Activated B cell treated with CpG ODN at 0.5 μM for 24 hours (primary cell): ENCODE measurements around the gene SRPK3. TPM values are rescaled to one million over a fixed set of nuclear protein-coding genes. Genes with fewer than 3 reads are reported as not detected.

ENCODE experiments used
- ATAC-seq: fragments of 200-7000 bp; cut with Tn5 transposase; one replicate; pipeline ENCODE4 v1.10.0; 2021; ENCODE audit warnings: low read depth, mild to moderate bottlenecking, moderate library complexity
- CTCF ChIA-PET: fragments of 350-600 bp; sonication (Branson Sonifier 250); formaldehyde crosslinking; loops from one replicate; lab custom pipeline; 2021; ENCODE audit warnings: antibody characterized with exemption; lab: Charles Lee
- POLR2A ChIA-PET: fragments of 350-600 bp; sonication (Branson Sonifier 250); formaldehyde crosslinking; loops from one replicate; lab custom pipeline; 2021; ENCODE audit warnings: antibody characterized with exemption; lab: Charles Lee
- DNase-seq: peaks from one replicate; pipeline ENCODE4 v3.0.0; 2022
- H3K27ac Mint-ChIP-seq: one replicate; pipeline ENCODE4 v1.8.0; 2020; ENCODE audit warnings: mixed read lengths
- H3K27me3 Mint-ChIP-seq: one replicate; pipeline ENCODE4 v1.8.0; 2021; ENCODE audit warnings: mixed read lengths
- H3K36me3 Mint-ChIP-seq: one replicate; pipeline ENCODE4 v1.8.0; 2021; ENCODE audit warnings: low read depth, mixed read lengths
- H3K4me1 Mint-ChIP-seq: one replicate; pipeline ENCODE4 v1.8.0; 2021; ENCODE audit warnings: mixed read lengths
- H3K4me3 Mint-ChIP-seq: one replicate; pipeline ENCODE4 v1.8.0; 2020; ENCODE audit warnings: mild to moderate bottlenecking, mixed read lengths
- H3K9me3 Mint-ChIP-seq: one replicate; pipeline ENCODE4 v1.8.0; 2020; ENCODE audit warnings: mixed read lengths
- intact Hi-C: fragments of 100-400 bp; cut with micrococcal nuclease; formaldehyde crosslinking; loops from one replicate; pipeline ENCODE4 v1.15.1; 2024
- total RNA-seq: library from RNA; stranded (reverse); gene quantifications from 2 replicates; pipeline ENCODE4 v1.2.3, GENCODE V29; 2022
- TF ChIP-seq, protein P1 (sequence below): fragments of 200-600 bp; IDR thresholded peaks from one replicate; pipeline ENCODE4 v1.8.0; 2022; ENCODE audit warnings: antibody characterized with exemption, mild to moderate bottlenecking

The SRPK3 gene
- total RNA-seq, 1 donor from 2014 or later: not detected

GRCh38 chrX:153763989-153764755 lies 16.7 kb upstream of the SRPK3 start, which contains the start of gene PLXNB3:
PLXNB3 (plus strand) TSS chrX:153764249; CDS start chrX:153765536, 1,287 bp downstream.
- Mint-ChIP-seq H3K4me3 (no peak within 1 kb of the TSS), H3K4me1 (peaks cover 12% of the 10 kb centered on the region), H3K27me3 (no peaks in the 10 kb centered on the region), H3K36me3 (no peaks in the 10 kb centered on the region), H3K27ac (no peak within 1 kb of the TSS), H3K9me3 (no peaks in the 10 kb centered on the region)
- ATAC-seq (peak; percentile 90), DNase-seq (peak; percentile 68)
- TF ChIP-seq, protein P1, sequence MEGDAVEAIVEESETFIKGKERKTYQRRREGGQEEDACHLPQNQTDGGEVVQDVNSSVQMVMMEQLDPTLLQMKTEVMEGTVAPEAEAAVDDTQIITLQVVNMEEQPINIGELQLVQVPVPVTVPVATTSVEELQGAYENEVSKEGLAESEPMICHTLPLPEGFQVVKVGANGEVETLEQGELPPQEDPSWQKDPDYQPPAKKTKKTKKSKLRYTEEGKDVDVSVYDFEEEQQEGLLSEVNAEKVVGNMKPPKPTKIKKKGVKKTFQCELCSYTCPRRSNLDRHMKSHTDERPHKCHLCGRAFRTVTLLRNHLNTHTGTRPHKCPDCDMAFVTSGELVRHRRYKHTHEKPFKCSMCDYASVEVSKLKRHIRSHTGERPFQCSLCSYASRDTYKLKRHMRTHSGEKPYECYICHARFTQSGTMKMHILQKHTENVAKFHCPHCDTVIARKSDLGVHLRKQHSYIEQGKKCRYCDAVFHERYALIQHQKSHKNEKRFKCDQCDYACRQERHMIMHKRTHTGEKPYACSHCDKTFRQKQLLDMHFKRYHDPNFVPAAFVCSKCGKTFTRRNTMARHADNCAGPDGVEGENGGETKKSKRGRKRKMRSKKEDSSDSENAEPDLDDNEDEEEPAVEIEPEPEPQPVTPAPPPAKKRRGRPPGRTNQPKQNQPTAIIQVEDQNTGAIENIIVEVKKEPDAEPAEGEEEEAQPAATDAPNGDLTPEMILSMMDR: peak; percentile 34
- POLR2A ChIA-PET: no interaction called here
- intact Hi-C loops: loop anchor here (1.0 to 10.0 kb wide), 6 partner anchors 37 to 819 kb away; partner anchors contain the start of gene SLC6A8
- CTCF ChIA-PET: interaction anchor here (0.6 to 2.9 kb wide), 2 partner anchors 184 to 187 kb away, joined by 3 to 20 read pairs; no protein-coding TSS in a partner anchor

GRCh38 chrX:153764786-153765137 lies 16.1 kb upstream of the SRPK3 start:
- no peak overlapping the region for H3K27ac Mint-ChIP-seq
- DNase-seq (no peak), ATAC-seq (no peak)
- no peaks in the 10 kb centered on the region for H3K27me3 Mint-ChIP-seq
- H3K4me1 Mint-ChIP-seq: peaks cover 12% of the 10 kb centered on the region
- ChIA-PET CTCF (interaction anchor here (2.9 kb wide), 1 partner anchor 183 kb away, joined by 20 read pairs; no protein-coding TSS in a partner anchor), POLR2A (no interaction called here)
- H3K4me3 Mint-ChIP-seq: no peak overlapping the region
- TF ChIP-seq, protein P1: no peak
- H3K36me3 Mint-ChIP-seq: no peaks in the 10 kb centered on the region
- intact Hi-C loops: loop anchor here (1.0 to 10.0 kb wide), 6 partner anchors 37 to 820 kb away; partner anchors contain the start of gene SLC6A8
- H3K9me3 Mint-ChIP-seq: no peaks in the 10 kb centered on the region

DNA sequence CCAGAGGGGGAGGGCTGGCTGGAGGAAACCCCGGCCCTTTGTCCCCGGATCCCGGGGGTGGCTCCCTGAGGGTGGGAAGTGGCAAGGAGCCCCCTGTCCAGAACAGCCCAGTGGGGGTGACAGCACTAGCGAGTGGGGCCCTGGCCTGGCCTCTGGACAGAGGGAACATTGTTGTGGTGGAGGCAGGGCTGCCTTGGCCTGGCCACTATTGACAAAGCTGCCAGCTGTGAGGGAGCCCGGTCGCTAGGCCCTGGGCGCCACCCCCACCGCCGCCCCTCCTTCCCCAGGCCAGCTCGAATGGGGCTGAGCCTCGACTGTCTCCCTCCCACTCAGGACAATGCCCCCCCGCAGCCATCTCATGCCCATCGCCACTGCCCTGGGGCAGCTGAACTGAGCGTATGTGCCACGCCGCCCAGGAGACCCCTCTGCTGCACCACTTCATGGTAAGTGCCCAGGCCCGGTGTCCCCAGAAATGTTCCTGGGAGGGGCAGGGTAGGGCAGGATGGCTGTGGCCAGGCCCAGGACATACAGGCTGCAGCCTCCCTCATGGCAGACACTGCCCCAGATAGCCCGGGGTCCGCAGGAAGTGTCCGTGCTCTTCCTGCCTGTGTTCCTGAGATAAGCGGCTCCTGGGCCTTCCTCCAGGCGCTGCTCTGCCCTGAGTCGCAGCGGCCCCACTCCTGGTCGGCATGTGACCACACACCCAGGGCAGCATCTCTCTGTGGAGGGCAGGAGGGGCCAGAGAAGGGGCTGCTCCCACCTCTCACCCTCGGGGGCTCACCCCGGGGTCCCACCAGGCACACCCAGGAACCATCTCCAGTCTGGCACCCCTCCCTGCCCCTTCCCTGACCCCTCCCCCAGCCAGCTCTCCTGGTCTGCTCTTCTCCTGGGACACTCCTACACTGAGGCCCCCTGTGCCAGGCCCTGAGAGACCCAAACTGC lies 15.4 kb upstream of the SRPK3 start:
- intact Hi-C loops: loop anchor here (10.0 kb wide), 2 partner anchors 81 to 821 kb away; partner anchors contain the start of gene SLC6A8
- ChIA-PET CTCF (interaction anchor here (1.6 to 2.9 kb wide), 2 partner anchors 182 kb away, joined by 6 to 20 read pairs; no protein-coding TSS in a partner anchor), POLR2A (interaction anchor here (0.7 to 1.5 kb wide), 2 partner anchors 29 to 775 kb away, joined by 3 to 4 read pairs; partner anchors contain the start of genes IDH3G and SSR4)
- Mint-ChIP-seq H3K36me3 (no peaks in the 10 kb centered on the region), H3K9me3 (no peaks in the 10 kb centered on the region), H3K27ac (no peak overlapping the region), H3K27me3 (no peaks in the 10 kb centered on the region), H3K4me1 (peaks cover 12% of the 10 kb centered on the region), H3K4me3 (no peak overlapping the region)
- TF ChIP-seq, protein P1: no peak
- ATAC-seq: no peak
- no peak for DNase-seq

- Mint-ChIP-seq H3K27me3 (no peaks in the 10 kb centered on the region), H3K4me3 (no peak overlapping the region), H3K27ac (no peak overlapping the region), H3K36me3 (no peaks in the 10 kb centered on the region), H3K4me1 (peaks cover 12% of the 10 kb centered on the region), H3K9me3 (no peaks in the 10 kb centered on the region)
- POLR2A ChIA-PET: interaction anchor here (0.5 to 1.5 kb wide), 3 partner anchors 28 to 774 kb away, joined by 3 to 4 read pairs (median 3); partner anchors contain the start of genes IDH3G and SSR4
- intact Hi-C loops: loop anchor here (10.0 kb wide), 2 partner anchors 81 to 821 kb away; partner anchors contain the start of gene SLC6A8
- DNase-seq (no peak), ATAC-seq (peak; percentile 60)
- TF ChIP-seq, protein P1: no peak
- CTCF ChIA-PET: interaction anchor here (1.0 to 1.6 kb wide), 2 partner anchors 10 to 181 kb away, joined by 3 to 6 read pairs; no protein-coding TSS in a partner anchor
Observed at GRCh38 chrX:153766098-153766817, 14.6 kb upstream of the SRPK3 start.
